RWPE2 (cell line): ENCODE data around the gene STAB1.

ENCODE experiments used
- ATAC-seq: fragments of 200-7000 bp; cut with Tn5 transposase; 3 replicates; pipeline ENCODE4 v1.9.1; 2021; ENCODE audit warnings: low read depth
- DNase-seq: peaks from one replicate; pipeline ENCODE4 v3.0.0-alpha.2; 2020; ENCODE audit warnings: low spot score
- H3K27ac ChIP-seq: fragments of 450-650 bp; 2 replicates; pipeline ENCODE4 v1.5.1; 2017; ENCODE audit warnings: mild to moderate bottlenecking; ENCODE audit not compliant: poor library complexity, severe bottlenecking
- H3K27me3 ChIP-seq: fragments of 250-450 bp; sonication (Bioruptor Pico); 2 replicates; pipeline ENCODE4 v1.5.1; 2021; ENCODE audit warnings: mild to moderate bottlenecking, moderate library complexity; ENCODE audit not compliant: insufficient read depth, poor library complexity, severe bottlenecking
- H3K36me3 ChIP-seq: fragments of 250-450 bp; sonication (Bioruptor Pico); 2 replicates; pipeline ENCODE4 v1.5.1; 2020; ENCODE audit warnings: low read depth, mild to moderate bottlenecking, moderate library complexity
- H3K4me1 ChIP-seq: fragments of 250-450 bp; sonication (Bioruptor Pico); 2 replicates; pipeline ENCODE4 v1.5.1; 2021; ENCODE audit warnings: mild to moderate bottlenecking, moderate library complexity; ENCODE audit not compliant: insufficient read depth, poor library complexity, severe bottlenecking
- H3K4me3 ChIP-seq: fragments of 250-450 bp; sonication (Bioruptor Pico); 2 replicates; pipeline ENCODE4 v1.5.1; 2021; ENCODE audit warnings: mild to moderate bottlenecking, moderate library complexity; ENCODE audit not compliant: severe bottlenecking
- H3K9me3 ChIP-seq: fragments of 250-450 bp; sonication (Bioruptor Pico); 2 replicates; pipeline ENCODE4 v1.5.1; 2021; ENCODE audit warnings: mild to moderate bottlenecking, moderate library complexity; ENCODE audit not compliant: severe bottlenecking
- CTCF ChIP-seq: fragments of 450-650 bp; IDR thresholded peaks from one replicate; pipeline ENCODE4 v1.5.1; 2017; ENCODE audit warnings: mild to moderate bottlenecking, moderate library complexity; ENCODE audit not compliant: poor library complexity, severe bottlenecking

Gene STAB1

GRCh38 chr3:52530918-52531826 is 36.0 kb downstream of the STAB1 start:
- Histone ChIP-seq H3K36me3 (peaks cover 24% of the 10 kb centered on the region), H3K4me1 (peaks cover 12% of the 10 kb centered on the region), H3K27me3 (no peaks in the 10 kb centered on the region), H3K9me3 (no peaks in the 10 kb centered on the region), H3K27ac (peak overlapping the region; percentile 73), H3K4me3 (no peak overlapping the region)
- no peak for ATAC-seq
- DNase-seq = no peak
- no peak for TF ChIP-seq CTCF

DNA sequence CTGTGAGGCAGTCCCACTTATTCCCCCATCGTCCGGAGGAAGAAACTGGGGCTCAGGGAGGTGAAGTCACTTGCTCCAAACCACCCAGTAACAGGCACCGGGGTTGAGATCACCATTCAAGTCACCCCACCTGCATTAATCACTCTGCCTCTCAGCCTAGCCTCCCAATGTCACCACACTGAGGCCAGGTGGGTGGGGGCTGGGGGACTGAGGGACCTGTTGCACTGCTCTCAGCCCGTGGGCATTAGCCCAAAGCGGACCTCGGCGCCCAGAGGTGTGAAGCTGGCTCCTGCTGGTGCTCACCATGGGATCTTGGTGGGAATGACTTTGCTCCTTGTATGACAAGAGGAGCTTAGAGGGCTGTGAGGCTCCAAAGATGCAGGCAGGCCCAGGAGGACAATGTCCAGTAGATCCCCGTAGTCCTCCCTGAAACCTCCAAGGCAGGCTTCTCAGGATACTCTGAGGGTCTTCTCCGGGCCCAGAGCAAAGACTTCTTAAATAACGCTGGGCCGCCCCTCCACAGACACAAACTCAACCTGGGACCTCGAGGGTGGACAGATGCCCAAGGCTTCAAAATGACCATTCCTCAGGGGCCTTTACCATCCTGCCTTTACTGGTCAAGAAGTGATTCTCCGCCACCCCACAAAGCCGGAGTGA is 36.9 kb downstream of the STAB1 start:
- no peak for ATAC-seq
- Histone ChIP-seq H3K9me3 (no peaks in the 10 kb centered on the region), H3K4me3 (peak overlapping the region; percentile 88), H3K27me3 (no peaks in the 10 kb centered on the region), H3K27ac (peak overlapping the region; percentile 73), H3K4me1 (peaks cover 7% of the 10 kb centered on the region), H3K36me3 (peaks cover 18% of the 10 kb centered on the region)
- DNase-seq = peak; percentile 66
- no peak for TF ChIP-seq CTCF

GRCh38 chr3:52532517-52532837 is 37.3 kb downstream of the STAB1 start:
- ATAC-seq (no peak), DNase-seq (peak; percentile 65)
- TF ChIP-seq CTCF = no peak
- Histone ChIP-seq H3K36me3 (peaks cover 13% of the 10 kb centered on the region), H3K27ac (peak overlapping the region; percentile 73), H3K4me1 (peaks cover 5% of the 10 kb centered on the region), H3K4me3 (peak overlapping the region; percentile 88), H3K27me3 (no peaks in the 10 kb centered on the region), H3K9me3 (no peaks in the 10 kb centered on the region)

GRCh38 chr3:52532838-52533622 is 37.9 kb downstream of the STAB1 start:
- TF ChIP-seq CTCF = no peak
- no peaks in the 10 kb centered on the region for H3K9me3 ChIP-seq
- peaks cover 11% of the 10 kb centered on the region for H3K4me1 ChIP-seq
- peaks cover 8% of the 10 kb centered on the region for H3K36me3 ChIP-seq
- no peaks in the 10 kb centered on the region for H3K27me3 ChIP-seq
- peak overlapping the region; percentile 73 for H3K27ac ChIP-seq
- H3K4me3 ChIP-seq = peak overlapping the region; percentile 88
- peak; percentile 61 for DNase-seq
- no peak for ATAC-seq
